ENCODE results near the gene TTC28. TPM values are rescaled to one million over a fixed set of nuclear protein-coding genes. Genes with fewer than 3 reads are reported as not detected.

Gene TTC28
- total and polyA plus RNA-seq, 8 donors = 31.1 to 44.2 (median 41.4) TPM

- Histone ChIP-seq H3K4me1 (no peaks in the 10 kb centered on the region), H3K36me3 (peaks cover 0 to 36% of the 10 kb centered on the region in 2 donors), H3K4me3 (no peak overlapping the region), H3K9me3 (no peaks in the 10 kb centered on the region), H3K27me3 (no peaks in the 10 kb centered on the region), H3K27ac (no peak overlapping the region)
- ATAC-seq = no peak
- intact Hi-C loops (cut with DNase I) = no loop called here
- TF ChIP-seq CTCF (IDR thresholded peaks at IDR 0.05) = no peak
- DNase-seq = peak in 1 of 4 donors; percentile 69
Measured at GRCh38 chr22:27998511-27999410, 680.9 kb downstream of the TTC28 start.

- peak in 1 of 4 donors; percentile 29 for DNase-seq
- Histone ChIP-seq H3K36me3 (peaks cover 0 to 44% of the 10 kb centered on the region in 2 donors), H3K9me3 (no peaks in the 10 kb centered on the region), H3K4me3 (no peak overlapping the region), H3K27me3 (no peaks in the 10 kb centered on the region), H3K27ac (no peak overlapping the region), H3K4me1 (no peaks in the 10 kb centered on the region)
- no peak for ATAC-seq
- intact Hi-C loops (cut with DNase I) = no loop called here
- no peak for TF ChIP-seq CTCF (IDR thresholded peaks at IDR 0.05)
Measured at GRCh38 chr22:27997538-27997937, 682.1 kb downstream of the TTC28 start.

GRCh38 chr22:27996981-27997380, 682.7 kb downstream of the TTC28 start:
- TF ChIP-seq CTCF (IDR thresholded peaks at IDR 0.05) = no peak
- intact Hi-C loops (cut with DNase I) = no loop called here
- no peaks in the 10 kb centered on the region for H3K27me3 ChIP-seq
- H3K4me3 ChIP-seq = no peak overlapping the region
- H3K9me3 ChIP-seq = no peaks in the 10 kb centered on the region
- DNase-seq = peak in 1 of 4 donors; percentile 34
- peaks cover 0 to 50% of the 10 kb centered on the region in 2 donors for H3K36me3 ChIP-seq
- H3K27ac ChIP-seq = no peak overlapping the region
- ATAC-seq = no peak
- H3K4me1 ChIP-seq = no peaks in the 10 kb centered on the region

- H3K9me3 ChIP-seq = no peaks in the 10 kb centered on the region
- no peak for ATAC-seq
- H3K27me3 ChIP-seq = no peaks in the 10 kb centered on the region
- no peak overlapping the region for H3K27ac ChIP-seq
- no peak overlapping the region for H3K4me3 ChIP-seq
- no peak for TF ChIP-seq CTCF (IDR thresholded peaks at IDR 0.05)
- no peaks in the 10 kb centered on the region for H3K4me1 ChIP-seq
- intact Hi-C loops (cut with DNase I) = no loop called here
- peaks cover 0 to 54% of the 10 kb centered on the region in 2 donors for H3K36me3 ChIP-seq
- DNase-seq = peak in 2 of 4 donors; percentile 24 to 26
Measured at GRCh38 chr22:27996529-27996925, 683.1 kb downstream of the TTC28 start.

GRCh38 chr22:27995801-27996528, 683.7 kb downstream of the TTC28 start:
- no peak for TF ChIP-seq CTCF (IDR thresholded peaks at IDR 0.05)
- peak in 2 of 4 donors; percentile 25 to 61 for DNase-seq
- Histone ChIP-seq H3K4me1 (no peaks in the 10 kb centered on the region), H3K27me3 (no peaks in the 10 kb centered on the region), H3K4me3 (no peak overlapping the region), H3K9me3 (no peaks in the 10 kb centered on the region), H3K27ac (no peak overlapping the region), H3K36me3 (peaks cover 0 to 48% of the 10 kb centered on the region in 2 donors)
- no peak for ATAC-seq
- intact Hi-C loops (cut with DNase I) = no loop called here

Data from left lung (tissue), 10 donors.